Dedifferentiated amniotic fluid mesenchymal stem cell (primary cell): Measurements from ENCODE around the gene TSEN54.
"Not testable (repeated sequence)": the region's sequence is repeated elsewhere in the genome, so short reads cannot be mapped to it uniquely, and the experiment has no call there.

Experiments used
- DNase-seq: peaks from one replicate; pipeline ENCODE4 v3.0.0-alpha.2; 2016; ENCODE audit errors: extremely low spot score

TSEN54 gene

GRCh38 chr17:75518201-75518600, 1.9 kb downstream of the TSEN54 start:
- DNase-seq = no peak

GRCh38 chr17:75518983-75519537, 2.7 kb downstream of the TSEN54 start:
- no peak for DNase-seq

GRCh38 chr17:75520413-75520812, 4.1 kb downstream of the TSEN54 start:
- DNase-seq = not testable (repeated sequence)

GRCh38 chr17:75521290-75521689, 5.0 kb downstream of the TSEN54 start:
- no peak for DNase-seq

GRCh38 chr17:75521951-75522727, 5.8 kb downstream of the TSEN54 start:
- DNase-seq = no peak

- no peak for DNase-seq
These were observed 7.3 kb downstream of the TSEN54 start for GRCh38 chr17:75523647-75524046.

- DNase-seq = no peak
These were observed 8.1 kb downstream of the TSEN54 start for GRCh38 chr17:75524269-75524969.

- no peak for DNase-seq
These were observed 8.9 kb downstream of the TSEN54 start, which contains the start of gene LLGL2 for GRCh38 chr17:75524970-75525805. LLGL2 (plus strand) TSS chr17:75525697; CDS start chr17:75543427, 17,730 bp downstream.

- no peak for DNase-seq
These were observed 9.7 kb downstream of the TSEN54 start for GRCh38 chr17:75525806-75526554.

GRCh38 chr17:75526555-75527270, 10.4 kb downstream of the TSEN54 start:
- DNase-seq = no peak

- no peak for DNase-seq
These were observed 14.8 kb downstream of the TSEN54 start for GRCh38 chr17:75530837-75531720.

- no peak for DNase-seq
These were observed 15.4 kb downstream of the TSEN54 start for GRCh38 chr17:75531721-75532072.

- DNase-seq = no peak
These were observed 18.8 kb downstream of the TSEN54 start for GRCh38 chr17:75535119-75535537.

GRCh38 chr17:75535871-75536270, 19.5 kb downstream of the TSEN54 start:
- DNase-seq = no peak

GRCh38 chr17:75536366-75536765, 20.0 kb downstream of the TSEN54 start:
- no peak for DNase-seq

- no peak for DNase-seq
These were observed 23.8 kb downstream of the TSEN54 start for GRCh38 chr17:75539967-75540729.

GRCh38 chr17:75540923-75541503, 24.7 kb downstream of the TSEN54 start:
- no peak for DNase-seq

GRCh38 chr17:75542229-75542628, 25.9 kb downstream of the TSEN54 start:
- no peak for DNase-seq
